ENCODE measurements around the gene B3GNT3.

The B3GNT3 gene

DNA sequence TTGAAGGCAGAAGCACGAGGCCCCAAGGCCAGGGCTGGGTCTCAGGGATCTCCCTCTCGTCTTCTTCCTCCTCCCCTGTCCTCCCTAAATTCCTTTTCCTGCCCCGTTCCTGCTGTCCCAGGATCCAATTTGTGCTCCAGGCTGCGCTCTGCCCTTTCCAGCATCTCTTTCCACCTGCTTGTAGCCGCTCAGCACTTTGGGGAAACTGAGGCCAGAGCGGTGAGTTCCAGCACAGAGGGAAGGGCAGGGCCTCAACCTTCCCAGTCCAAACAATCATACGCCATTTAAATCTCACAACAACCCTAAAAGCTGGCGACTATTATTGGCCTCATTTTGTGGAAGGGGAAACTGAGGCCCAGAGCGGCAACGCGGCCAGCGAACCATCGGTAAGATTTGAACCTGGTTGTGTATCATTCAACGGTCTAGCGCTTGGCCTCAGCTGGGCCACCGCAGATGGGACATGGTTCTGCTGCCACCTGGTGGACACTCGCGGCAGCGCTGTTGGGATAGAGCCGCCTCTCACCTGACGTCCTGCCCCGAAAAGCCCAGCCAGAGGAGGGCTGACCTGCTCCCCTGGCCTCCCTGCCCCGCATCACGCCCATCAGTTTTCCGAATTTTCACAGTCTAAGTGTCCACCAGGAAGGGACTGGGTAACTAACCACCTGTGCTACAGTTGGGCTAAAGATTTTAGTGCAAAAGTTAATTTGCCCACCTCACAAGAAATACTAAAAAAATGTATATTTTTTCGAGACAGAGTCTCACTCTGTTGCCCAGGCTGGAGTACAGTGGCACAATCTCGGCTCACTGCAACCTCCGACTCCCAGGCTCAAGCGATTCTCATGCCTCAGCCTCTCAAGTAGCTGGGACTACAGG is 60.6 kb downstream of the B3GNT3 start:
- H4K20me1 ChIP-seq (ENCODE audit: insufficient read depth, low read length), result peaks cover 2% of the 10 kb centered on the region; the same call in 1 of the 2 replicates
- H3K9ac ChIP-seq (ENCODE audit: low read length), result no peak overlapping the region
- H3K4me3 ChIP-seq (ENCODE audit: low read length), result no peak overlapping the region
- peak; percentile 77 for DNase-seq
- no peaks in the 10 kb centered on the region for H3K9me3 ChIP-seq (replicated peaks; ENCODE audit: insufficient read depth, low read length)
- no peak for TF ChIP-seq EZH2 (optimal IDR thresholded peaks at IDR 0.05; ENCODE audit: low read depth, low read length)
- TF ChIP-seq, protein P1, sequence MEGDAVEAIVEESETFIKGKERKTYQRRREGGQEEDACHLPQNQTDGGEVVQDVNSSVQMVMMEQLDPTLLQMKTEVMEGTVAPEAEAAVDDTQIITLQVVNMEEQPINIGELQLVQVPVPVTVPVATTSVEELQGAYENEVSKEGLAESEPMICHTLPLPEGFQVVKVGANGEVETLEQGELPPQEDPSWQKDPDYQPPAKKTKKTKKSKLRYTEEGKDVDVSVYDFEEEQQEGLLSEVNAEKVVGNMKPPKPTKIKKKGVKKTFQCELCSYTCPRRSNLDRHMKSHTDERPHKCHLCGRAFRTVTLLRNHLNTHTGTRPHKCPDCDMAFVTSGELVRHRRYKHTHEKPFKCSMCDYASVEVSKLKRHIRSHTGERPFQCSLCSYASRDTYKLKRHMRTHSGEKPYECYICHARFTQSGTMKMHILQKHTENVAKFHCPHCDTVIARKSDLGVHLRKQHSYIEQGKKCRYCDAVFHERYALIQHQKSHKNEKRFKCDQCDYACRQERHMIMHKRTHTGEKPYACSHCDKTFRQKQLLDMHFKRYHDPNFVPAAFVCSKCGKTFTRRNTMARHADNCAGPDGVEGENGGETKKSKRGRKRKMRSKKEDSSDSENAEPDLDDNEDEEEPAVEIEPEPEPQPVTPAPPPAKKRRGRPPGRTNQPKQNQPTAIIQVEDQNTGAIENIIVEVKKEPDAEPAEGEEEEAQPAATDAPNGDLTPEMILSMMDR (IDR thresholded peaks at IDR 0.05; ENCODE audit: low read length), result peak; percentile 96
- peak overlapping the region; percentile 30; the same call in 1 of the 2 replicates for H2AFZ ChIP-seq (ENCODE audit: low read length)
- peaks cover 6% of the 10 kb centered on the region for H3F3A ChIP-seq (ENCODE audit: insufficient read depth, low read length)
- H3K79me2 ChIP-seq (ENCODE audit: low read length), result peaks cover 9% of the 10 kb centered on the region
- H3K4me2 ChIP-seq (ENCODE audit: low read depth, low read length), result 0 out of 2 replicates have a peak overlapping the region, but pooled peaks have one; percentile 33
- no peaks in the 10 kb centered on the region for H3K9me2 ChIP-seq (replicated peaks; ENCODE audit: insufficient read depth, low read length)
- H3K27me3 ChIP-seq (replicated peaks; ENCODE audit: insufficient read depth, low read length), result peaks cover 8% of the 10 kb centered on the region; the same call in 1 of the 2 replicates
- no peaks in the 10 kb centered on the region; the same call in 1 of the 2 replicates for H3K36me3 ChIP-seq (replicated peaks; ENCODE audit: insufficient read depth, low read length)
- H3K27ac ChIP-seq (ENCODE audit: low read length), result no peak overlapping the region
- peaks cover 6% of the 10 kb centered on the region for H3K4me1 ChIP-seq (ENCODE audit: low read length)

DNA sequence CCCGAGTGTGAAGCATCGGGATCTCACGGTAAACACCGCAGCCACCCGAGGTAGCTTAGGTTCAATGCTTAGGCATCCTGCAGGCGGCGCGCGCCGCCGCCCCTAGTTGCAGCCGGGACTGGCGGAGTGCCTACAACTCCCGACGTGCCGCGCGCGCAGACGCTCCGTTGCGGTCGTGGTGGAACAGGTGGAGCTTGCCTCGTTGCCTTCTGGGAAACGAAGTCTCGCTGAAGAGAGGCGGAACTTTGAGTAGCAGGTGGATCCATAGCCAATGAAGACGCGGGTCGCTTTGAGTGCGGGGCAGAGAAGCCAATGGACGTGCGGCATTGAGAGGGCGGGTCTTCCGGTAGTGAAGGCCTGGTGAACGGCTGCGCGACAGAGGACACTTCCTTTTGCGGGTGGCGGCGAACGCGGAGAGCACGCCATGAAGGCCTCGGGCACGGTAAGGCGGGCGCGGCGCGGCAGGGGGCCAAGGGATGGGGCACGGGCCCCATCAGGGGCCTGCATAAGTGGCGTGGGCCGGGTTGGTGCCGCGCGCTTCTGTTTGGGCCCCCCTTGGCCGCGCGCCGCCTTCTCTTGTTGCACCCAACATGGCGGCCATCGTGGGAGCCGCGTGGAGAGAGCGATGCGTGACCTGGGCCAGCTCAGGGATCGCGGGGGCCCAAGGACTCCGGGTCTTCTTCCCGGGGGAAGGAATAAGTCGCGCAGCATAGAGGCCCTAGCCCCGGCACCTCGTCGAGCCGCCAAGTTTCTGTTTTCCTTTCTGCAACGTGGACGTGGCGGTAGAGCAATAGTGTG is 64.8 kb downstream of the B3GNT3 start, which contains the start of gene RPL18A:
Gene RPL18A, plus strand, starts transcription at position 378 of the 798 bp plus-strand sequence. Its CDS starts 47 bp downstream, at position 425.
- Histone ChIP-seq H3K9me2 (replicated peaks; ENCODE audit: insufficient read depth, low read length) (no peaks in the 10 kb centered on the region), H2AFZ (ENCODE audit: low read length) (peak within 1 kb of the TSS; percentile 100), H3F3A (ENCODE audit: insufficient read depth, low read length) (peaks cover 45% of the 10 kb centered on the region), H3K36me3 (replicated peaks; ENCODE audit: insufficient read depth, low read length) (peaks cover 15% of the 10 kb centered on the region), H3K79me2 (ENCODE audit: low read length) (peaks cover 29% of the 10 kb centered on the region), H3K4me3 (ENCODE audit: low read length) (peak within 1 kb of the TSS; percentile 100), H3K9ac (ENCODE audit: low read length) (peak within 1 kb of the TSS; percentile 98), H3K4me1 (ENCODE audit: low read length) (peaks cover 15% of the 10 kb centered on the region), H3K9me3 (replicated peaks; ENCODE audit: insufficient read depth, low read length) (no peaks in the 10 kb centered on the region), H3K27me3 (replicated peaks; ENCODE audit: insufficient read depth, low read length) (peaks cover 8% of the 10 kb centered on the region; the same call in 1 of the 2 replicates), H3K4me2 (ENCODE audit: low read depth, low read length) (peak within 1 kb of the TSS; percentile 99), H3K27ac (ENCODE audit: low read length) (peak within 1 kb of the TSS; percentile 22; the same call in 1 of the 2 replicates), H4K20me1 (ENCODE audit: insufficient read depth, low read length) (peaks cover 36% of the 10 kb centered on the region)
- TF ChIP-seq, protein P1 (IDR thresholded peaks at IDR 0.05; ENCODE audit: low read length), result peak; percentile 89
- TF ChIP-seq EZH2phosphoT487 (IDR thresholded peaks at IDR 0.05; ENCODE audit: low read length), result no peak
- no peak for TF ChIP-seq EZH2 (optimal IDR thresholded peaks at IDR 0.05; ENCODE audit: low read depth, low read length)
- peak; percentile 100 for DNase-seq

DNA sequence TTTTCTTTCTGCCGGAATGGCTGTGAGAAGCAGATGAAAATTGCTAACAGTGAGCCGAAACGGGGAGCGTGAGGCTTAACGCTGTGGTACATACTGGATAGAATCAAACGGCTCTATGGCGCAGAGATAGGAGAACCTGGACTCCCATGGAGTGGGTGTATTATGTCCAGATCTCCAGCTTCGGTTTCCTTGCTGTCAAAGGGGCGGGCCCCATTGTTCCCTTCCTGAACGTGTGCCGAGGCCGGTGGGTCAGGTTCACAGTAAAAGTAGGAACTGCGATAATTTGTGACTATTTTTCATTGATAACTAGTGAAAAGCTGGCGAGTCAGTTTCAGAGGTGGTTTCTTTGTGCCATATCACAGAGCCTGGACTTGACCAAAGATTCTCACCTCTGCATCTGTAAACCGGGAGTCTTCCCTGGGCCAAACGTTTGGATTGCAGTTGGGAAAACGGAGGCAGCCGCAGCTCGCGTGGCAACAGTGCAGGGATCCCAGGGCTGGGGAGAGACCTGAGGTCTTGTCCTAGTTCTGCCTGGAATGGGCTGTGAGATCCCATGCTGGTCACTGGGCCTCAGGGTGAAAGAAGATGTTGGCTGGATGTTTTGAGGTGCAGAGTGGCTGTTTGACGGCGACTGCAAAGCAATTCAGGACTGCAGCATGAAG is 65.5 kb downstream of the B3GNT3 start:
- DNase-seq, result no peak
- Histone ChIP-seq H3K4me2 (ENCODE audit: low read depth, low read length) (peak overlapping the region; percentile 99), H3K4me1 (ENCODE audit: low read length) (peaks cover 15% of the 10 kb centered on the region), H3K9me3 (replicated peaks; ENCODE audit: insufficient read depth, low read length) (no peaks in the 10 kb centered on the region), H3F3A (ENCODE audit: insufficient read depth, low read length) (peaks cover 53% of the 10 kb centered on the region), H2AFZ (ENCODE audit: low read length) (0 out of 2 replicates have a peak overlapping the region, but pooled peaks have one; percentile 16), H3K36me3 (replicated peaks; ENCODE audit: insufficient read depth, low read length) (peaks cover 15% of the 10 kb centered on the region), H3K9me2 (replicated peaks; ENCODE audit: insufficient read depth, low read length) (no peaks in the 10 kb centered on the region), H4K20me1 (ENCODE audit: insufficient read depth, low read length) (peaks cover 36% of the 10 kb centered on the region), H3K4me3 (ENCODE audit: low read length) (peak overlapping the region; percentile 100), H3K9ac (ENCODE audit: low read length) (peak overlapping the region; percentile 98), H3K79me2 (ENCODE audit: low read length) (peaks cover 29% of the 10 kb centered on the region), H3K27me3 (replicated peaks; ENCODE audit: insufficient read depth, low read length) (peaks cover 8% of the 10 kb centered on the region; the same call in 1 of the 2 replicates), H3K27ac (ENCODE audit: low read length) (no peak overlapping the region; the same call in 1 of the 2 replicates)
- TF ChIP-seq, protein P1 (IDR thresholded peaks at IDR 0.05; ENCODE audit: low read length), result no peak
- TF ChIP-seq EZH2phosphoT487 (IDR thresholded peaks at IDR 0.05; ENCODE audit: low read length) (no peak), EZH2 (optimal IDR thresholded peaks at IDR 0.05; ENCODE audit: low read depth, low read length) (no peak)

Measured in MM.1S (cell line).